Mammary epithelial cell (primary cell): ENCODE data around the gene THSD7A.

Experiments
- EZH2 ChIP-seq: IDR thresholded peaks from 2 replicates; pipeline ENCODE4 v1.6.1; 2012; ENCODE audit warnings: low read length, inconsistent platforms, borderline replicate concordance
- TF ChIP-seq, protein P1 (sequence below), 2 donors: IDR thresholded peaks in 1 of 2; conservative IDR thresholded peaks in 1 of 2; 2 replicates each; pipeline ENCODE4 v1.5.1; 2011 to 2012; ENCODE audit warnings: inconsistent platforms in 2 of 2, low read length in 2 of 2, mild to moderate bottlenecking in 2 of 2, control low read depth in 1 of 2, low read depth in 1 of 2; ENCODE audit not compliant: insufficient read depth in 1 of 2; ENCODE audit errors: extremely low read depth in 1 of 2

DNA sequence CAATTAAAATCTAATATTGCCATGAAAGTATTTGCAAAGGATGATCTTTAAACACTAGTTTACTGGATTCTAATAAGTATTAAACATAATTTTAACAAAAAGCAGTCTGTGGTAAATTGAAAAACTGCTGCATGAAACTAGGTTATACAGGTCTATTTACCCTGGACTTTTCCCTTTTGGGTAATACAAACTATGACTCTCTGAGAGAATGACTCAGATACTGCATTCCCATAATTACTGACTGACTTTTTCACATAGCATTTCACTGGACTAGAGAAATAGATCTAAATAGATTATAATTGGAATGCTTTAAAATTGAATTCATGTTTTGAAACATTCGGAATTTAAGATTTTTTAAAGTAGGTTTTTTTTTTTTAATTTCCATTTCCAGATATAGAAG lies 395.7 kb downstream of the THSD7A start:
- no peak for TF ChIP-seq EZH2
- TF ChIP-seq, protein P1, sequence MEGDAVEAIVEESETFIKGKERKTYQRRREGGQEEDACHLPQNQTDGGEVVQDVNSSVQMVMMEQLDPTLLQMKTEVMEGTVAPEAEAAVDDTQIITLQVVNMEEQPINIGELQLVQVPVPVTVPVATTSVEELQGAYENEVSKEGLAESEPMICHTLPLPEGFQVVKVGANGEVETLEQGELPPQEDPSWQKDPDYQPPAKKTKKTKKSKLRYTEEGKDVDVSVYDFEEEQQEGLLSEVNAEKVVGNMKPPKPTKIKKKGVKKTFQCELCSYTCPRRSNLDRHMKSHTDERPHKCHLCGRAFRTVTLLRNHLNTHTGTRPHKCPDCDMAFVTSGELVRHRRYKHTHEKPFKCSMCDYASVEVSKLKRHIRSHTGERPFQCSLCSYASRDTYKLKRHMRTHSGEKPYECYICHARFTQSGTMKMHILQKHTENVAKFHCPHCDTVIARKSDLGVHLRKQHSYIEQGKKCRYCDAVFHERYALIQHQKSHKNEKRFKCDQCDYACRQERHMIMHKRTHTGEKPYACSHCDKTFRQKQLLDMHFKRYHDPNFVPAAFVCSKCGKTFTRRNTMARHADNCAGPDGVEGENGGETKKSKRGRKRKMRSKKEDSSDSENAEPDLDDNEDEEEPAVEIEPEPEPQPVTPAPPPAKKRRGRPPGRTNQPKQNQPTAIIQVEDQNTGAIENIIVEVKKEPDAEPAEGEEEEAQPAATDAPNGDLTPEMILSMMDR (conservative IDR thresholded peaks at IDR 0.05 in 1 of 2, IDR thresholded peaks at IDR 0.05 in 1 of 2; ENCODE audit: extremely low read depth in 1 of 2, insufficient read depth in 1 of 2, low read depth in 1 of 2, low read length in 2 of 2) = no peak
